Measurements from ENCODE around the gene CPA1.

The CPA1 gene

DNA sequence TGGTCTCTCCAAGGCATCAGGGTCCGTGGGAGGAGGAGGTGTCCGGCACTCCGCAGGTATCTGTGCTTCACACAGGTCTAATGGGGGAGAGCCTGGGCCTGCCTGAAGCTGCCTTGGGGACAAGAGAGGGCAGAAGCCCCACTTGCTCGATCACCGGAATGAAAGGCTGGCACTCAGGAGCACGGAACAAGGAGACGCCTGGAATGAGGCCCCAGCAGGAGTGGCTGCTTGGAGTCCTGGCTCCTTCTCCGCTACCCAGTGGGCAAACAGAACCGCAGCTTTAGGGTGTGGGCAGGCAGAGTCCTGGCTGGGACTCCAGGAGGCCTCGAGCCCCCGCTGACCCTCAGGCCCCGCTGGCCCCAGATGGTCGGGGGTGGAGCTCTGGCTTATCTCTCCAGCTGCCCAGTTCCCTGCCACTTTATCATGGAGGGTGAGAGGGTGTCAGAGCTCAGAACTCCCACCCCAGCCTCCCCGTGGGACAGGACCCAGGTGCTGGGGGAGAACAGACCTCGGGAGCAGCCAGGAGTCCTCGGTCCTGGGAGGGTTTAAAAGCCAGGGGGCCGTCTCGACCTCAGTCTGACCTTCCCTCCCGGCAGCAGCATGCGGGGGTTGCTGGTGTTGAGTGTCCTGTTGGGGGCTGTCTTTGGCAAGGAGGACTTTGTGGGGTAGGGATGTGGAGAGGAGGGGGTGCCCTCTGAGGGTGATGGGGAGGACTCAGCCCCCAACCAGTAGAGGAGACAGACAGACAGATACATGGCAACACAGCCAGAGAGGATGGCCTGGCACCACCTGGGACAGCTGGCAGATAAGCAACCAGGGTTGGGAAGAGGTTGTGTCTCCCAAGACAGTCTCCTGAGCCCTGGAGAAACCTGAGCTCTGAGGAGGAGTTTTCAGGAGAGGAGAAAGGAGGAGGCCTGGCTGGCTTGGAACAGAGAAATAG lies at the start of gene CPA1:
CPA1 (plus strand) TSS at position 574 of the 940 bp plus-strand sequence; CDS start at position 601, 27 bp downstream.
- Histone ChIP-seq H3K36me3 (ENCODE audit: insufficient read depth, low read length) (no peaks in the 10 kb centered on the region; the same call in 1 of the 2 replicates), H3K9ac (ENCODE audit: low read length) (no peak within 1 kb of the TSS), H2AFZ (ENCODE audit: low read length) (no peak within 1 kb of the TSS), H3F3A (ENCODE audit: insufficient read depth, low read length) (no peaks in the 10 kb centered on the region), H3K4me1 (ENCODE audit: insufficient read depth, low read length, severe bottlenecking) (no peaks in the 10 kb centered on the region), H3K4me2 (ENCODE audit: low read length) (no peak within 1 kb of the TSS), H3K27ac (ENCODE audit: low read depth, low read length, poor library complexity, severe bottlenecking) (no peak within 1 kb of the TSS), H3K9me2 (ENCODE audit: low read depth, low read length) (no peaks in the 10 kb centered on the region), H3K4me3 (ENCODE audit: low read depth, low read length, poor library complexity, severe bottlenecking) (no peak within 1 kb of the TSS), H3K79me2 (ENCODE audit: insufficient read depth, low read length) (no peaks in the 10 kb centered on the region), H3K27me3 (ENCODE audit: insufficient read depth, low read length) (0 out of 2 replicates have a peak, but pooled peaks cover 2% of the 10 kb centered on the region), H3K9me3 (ENCODE audit: low read length) (peaks cover 14% of the 10 kb centered on the region), H4K20me1 (ENCODE audit: insufficient read depth, low read length) (no peaks in the 10 kb centered on the region)
- TF ChIP-seq EZH2 (IDR thresholded peaks at IDR 0.05; ENCODE audit: borderline replicate concordance, low read length): no peak
- TF ChIP-seq, protein P1, sequence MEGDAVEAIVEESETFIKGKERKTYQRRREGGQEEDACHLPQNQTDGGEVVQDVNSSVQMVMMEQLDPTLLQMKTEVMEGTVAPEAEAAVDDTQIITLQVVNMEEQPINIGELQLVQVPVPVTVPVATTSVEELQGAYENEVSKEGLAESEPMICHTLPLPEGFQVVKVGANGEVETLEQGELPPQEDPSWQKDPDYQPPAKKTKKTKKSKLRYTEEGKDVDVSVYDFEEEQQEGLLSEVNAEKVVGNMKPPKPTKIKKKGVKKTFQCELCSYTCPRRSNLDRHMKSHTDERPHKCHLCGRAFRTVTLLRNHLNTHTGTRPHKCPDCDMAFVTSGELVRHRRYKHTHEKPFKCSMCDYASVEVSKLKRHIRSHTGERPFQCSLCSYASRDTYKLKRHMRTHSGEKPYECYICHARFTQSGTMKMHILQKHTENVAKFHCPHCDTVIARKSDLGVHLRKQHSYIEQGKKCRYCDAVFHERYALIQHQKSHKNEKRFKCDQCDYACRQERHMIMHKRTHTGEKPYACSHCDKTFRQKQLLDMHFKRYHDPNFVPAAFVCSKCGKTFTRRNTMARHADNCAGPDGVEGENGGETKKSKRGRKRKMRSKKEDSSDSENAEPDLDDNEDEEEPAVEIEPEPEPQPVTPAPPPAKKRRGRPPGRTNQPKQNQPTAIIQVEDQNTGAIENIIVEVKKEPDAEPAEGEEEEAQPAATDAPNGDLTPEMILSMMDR (IDR thresholded peaks at IDR 0.05; ENCODE audit: low read length): no peak

DNA sequence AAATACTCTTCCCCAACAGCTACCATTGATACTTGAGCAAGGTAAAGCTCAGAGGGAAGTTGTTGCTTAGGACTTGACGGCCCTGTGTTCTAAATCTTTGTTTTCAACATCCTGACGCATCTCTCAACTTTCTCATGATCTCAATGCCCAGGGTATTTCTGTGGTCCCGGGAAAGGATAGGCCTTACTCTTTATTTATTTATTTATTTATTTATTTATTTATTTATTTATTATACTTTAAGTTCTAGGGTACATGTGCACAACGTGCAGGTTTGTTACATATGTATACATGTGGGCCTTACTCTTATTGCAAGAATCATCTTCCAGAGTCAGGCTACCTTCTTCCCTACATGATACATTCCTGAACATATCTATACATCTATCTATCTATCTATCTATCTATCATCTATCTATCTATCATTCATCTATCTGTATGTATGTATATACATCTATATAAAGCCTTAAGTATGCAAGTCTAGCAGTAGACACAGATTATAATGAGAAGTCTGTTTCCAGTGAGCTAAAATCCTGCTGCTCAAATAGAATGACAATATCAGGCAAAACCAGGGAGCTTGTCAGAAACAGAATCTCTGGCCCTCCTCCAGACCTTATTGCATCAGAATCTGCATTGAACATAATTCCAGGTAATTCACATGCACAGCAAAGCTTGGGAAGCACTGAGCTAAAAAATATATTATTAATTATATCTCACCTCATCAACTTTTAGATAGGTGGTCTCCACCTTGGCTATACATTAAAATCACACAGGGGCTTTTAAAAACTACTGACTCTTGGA lies 47.8 kb upstream of the CPA1 start:
- H3K36me3 ChIP-seq (ENCODE audit: insufficient read depth, low read length): no peaks in the 10 kb centered on the region; the same call in 1 of the 2 replicates
- H3K9me3 ChIP-seq (ENCODE audit: low read length): no peaks in the 10 kb centered on the region
- no peaks in the 10 kb centered on the region for H3F3A ChIP-seq (ENCODE audit: insufficient read depth, low read length)
- no peaks in the 10 kb centered on the region for H3K9me2 ChIP-seq (ENCODE audit: low read depth, low read length)
- no peaks in the 10 kb centered on the region for H4K20me1 ChIP-seq (ENCODE audit: insufficient read depth, low read length)
- no peak overlapping the region for H3K4me3 ChIP-seq (ENCODE audit: low read depth, low read length, poor library complexity, severe bottlenecking)
- 0 out of 2 replicates have a peak, but pooled peaks cover 9% of the 10 kb centered on the region for H3K27me3 ChIP-seq (ENCODE audit: insufficient read depth, low read length)
- no peak overlapping the region for H3K27ac ChIP-seq (ENCODE audit: low read depth, low read length, poor library complexity, severe bottlenecking)
- no peak overlapping the region for H3K4me2 ChIP-seq (ENCODE audit: low read length)
- H3K79me2 ChIP-seq (ENCODE audit: insufficient read depth, low read length): no peaks in the 10 kb centered on the region
- H3K4me1 ChIP-seq (ENCODE audit: insufficient read depth, low read length, severe bottlenecking): no peaks in the 10 kb centered on the region
- TF ChIP-seq EZH2 (IDR thresholded peaks at IDR 0.05; ENCODE audit: borderline replicate concordance, low read length): no peak
- TF ChIP-seq, protein P1 (IDR thresholded peaks at IDR 0.05; ENCODE audit: low read length): no peak
- no peak overlapping the region for H2AFZ ChIP-seq (ENCODE audit: low read length)
- H3K9ac ChIP-seq (ENCODE audit: low read length): no peak overlapping the region

DNA sequence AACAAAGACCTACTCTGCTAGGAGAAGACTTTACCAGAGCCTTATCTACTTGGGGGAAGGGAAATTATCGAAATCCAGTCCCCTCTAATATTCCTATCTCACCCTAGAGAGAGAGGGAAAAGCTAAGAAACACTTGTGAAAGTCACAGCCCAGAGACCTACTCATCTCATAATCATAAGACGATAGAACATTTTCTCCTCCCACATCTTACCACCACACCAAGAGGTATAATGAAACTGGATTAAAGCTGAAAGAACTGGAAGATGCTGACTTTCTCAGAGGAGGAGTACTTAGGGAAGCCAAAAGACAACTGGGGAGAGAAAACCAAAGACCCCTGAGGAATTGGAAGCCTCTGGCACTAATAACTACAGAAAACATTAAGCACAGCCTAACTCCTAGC lies 46.5 kb upstream of the CPA1 start:
- no peak overlapping the region for H3K4me3 ChIP-seq (ENCODE audit: low read depth, low read length, poor library complexity, severe bottlenecking)
- no peak overlapping the region for H3K27ac ChIP-seq (ENCODE audit: low read depth, low read length, poor library complexity, severe bottlenecking)
- H3K4me2 ChIP-seq (ENCODE audit: low read length): no peak overlapping the region
- no peaks in the 10 kb centered on the region for H4K20me1 ChIP-seq (ENCODE audit: insufficient read depth, low read length)
- H3K4me1 ChIP-seq (ENCODE audit: insufficient read depth, low read length, severe bottlenecking): no peaks in the 10 kb centered on the region
- TF ChIP-seq, protein P1 (IDR thresholded peaks at IDR 0.05; ENCODE audit: low read length): no peak
- no peak for TF ChIP-seq EZH2 (IDR thresholded peaks at IDR 0.05; ENCODE audit: borderline replicate concordance, low read length)
- H3K36me3 ChIP-seq (ENCODE audit: insufficient read depth, low read length): no peaks in the 10 kb centered on the region; the same call in 1 of the 2 replicates
- no peaks in the 10 kb centered on the region for H3K79me2 ChIP-seq (ENCODE audit: insufficient read depth, low read length)
- no peaks in the 10 kb centered on the region for H3K9me2 ChIP-seq (ENCODE audit: low read depth, low read length)
- H3K27me3 ChIP-seq (ENCODE audit: insufficient read depth, low read length): 0 out of 2 replicates have a peak, but pooled peaks cover 9% of the 10 kb centered on the region
- H3K9me3 ChIP-seq (ENCODE audit: low read length): no peaks in the 10 kb centered on the region
- no peaks in the 10 kb centered on the region for H3F3A ChIP-seq (ENCODE audit: insufficient read depth, low read length)
- H2AFZ ChIP-seq (ENCODE audit: low read length): no peak overlapping the region
- H3K9ac ChIP-seq (ENCODE audit: low read length): no peak overlapping the region
